ENCODE data around the gene PIK3R5.
"Not testable (repeated sequence)": the region's sequence is repeated elsewhere in the genome, so short reads cannot be mapped to it uniquely, and the experiment has no call there.

The PIK3R5 gene

GRCh38 chr17:8872705-8873435 is 92.6 kb downstream of the PIK3R5 start:
- DNase-seq: no peak

- no peak for DNase-seq
Measured at GRCh38 chr17:8872036-8872704, 93.3 kb downstream of the PIK3R5 start.

GRCh38 chr17:8871081-8871581 is 94.4 kb downstream of the PIK3R5 start:
- no peak for DNase-seq

- DNase-seq: no peak
Measured at GRCh38 chr17:8870406-8871040, 95.0 kb downstream of the PIK3R5 start.

GRCh38 chr17:8869114-8869815 is 96.2 kb downstream of the PIK3R5 start:
- DNase-seq: no peak

- DNase-seq: peak in 1 of 2 experiments; percentile 19
Measured at GRCh38 chr17:8868529-8868951, 97.0 kb downstream of the PIK3R5 start.

- no peak for DNase-seq
Measured at GRCh38 chr17:8868092-8868491, 97.4 kb downstream of the PIK3R5 start.

GRCh38 chr17:8867361-8867981 is 98.0 kb downstream of the PIK3R5 start, which contains the start of gene PIK3R6:
Gene PIK3R6, minus strand, starts transcription at chr17:8867674. Its CDS starts 17,880 bp downstream, at chr17:8849794.
- no peak for DNase-seq

GRCh38 chr17:8865811-8866210 is 99.7 kb downstream of the PIK3R5 start:
- DNase-seq: no peak

GRCh38 chr17:8865385-8865784 is 100.1 kb downstream of the PIK3R5 start:
- DNase-seq: no peak

- DNase-seq: no peak
Measured at GRCh38 chr17:8862213-8863056, 103.1 kb downstream of the PIK3R5 start.

- DNase-seq: no peak
Measured at GRCh38 chr17:8861495-8862181, 103.9 kb downstream of the PIK3R5 start.

- DNase-seq: no peak
Measured at GRCh38 chr17:8859804-8860430, 105.6 kb downstream of the PIK3R5 start.

GRCh38 chr17:8859027-8859803 is 106.3 kb downstream of the PIK3R5 start:
- peak in 1 of 2 experiments; percentile 18 for DNase-seq

GRCh38 chr17:8857919-8858318 is 107.6 kb downstream of the PIK3R5 start:
- peak; percentile 26 to 52 for DNase-seq

GRCh38 chr17:8856869-8857575 is 108.5 kb downstream of the PIK3R5 start:
- no peak for DNase-seq

GRCh38 chr17:8856205-8856603 is 109.3 kb downstream of the PIK3R5 start:
- not testable (repeated sequence) for DNase-seq

- no peak for DNase-seq
Measured at GRCh38 chr17:8855477-8856204, 109.9 kb downstream of the PIK3R5 start.
